A673 (cell line): Measurements from ENCODE around the gene CELF3. TPM values are rescaled to one million over a fixed set of nuclear protein-coding genes. Genes with fewer than 3 reads are reported as not detected.

Experiments
- BruUV-seq: library from RNA; stranded (reverse); fragments of 400-500 nt; replicated peaks from 2 replicates; lab custom pipeline; 2021; lab: Mats Ljungman, UMichigan
- CTCF ChIA-PET: fragments of 300-600 bp; sonication (Branson Sonifier 250); formaldehyde crosslinking; loops from one replicate; lab custom pipeline; 2022; ENCODE audit warnings: antibody characterized with exemption; lab: Charles Lee
- POLR2A ChIA-PET: fragments of 300-600 bp; sonication (Branson Sonifier 250); formaldehyde crosslinking; loops from one replicate; lab custom pipeline; 2022; ENCODE audit warnings: antibody characterized with exemption; ENCODE audit not compliant: low non-redundant PET; lab: Charles Lee
- DNase-seq: peaks from one replicate; pipeline ENCODE4 v3.0.0-alpha.2; 2015; ENCODE audit warnings: low spot score
- H3K27ac ChIP-seq: fragments of 200-600 bp; sonication (generic); 2 replicates; pipeline ENCODE4 v1.5.1; 2016; ENCODE audit warnings: mixed run types, low read depth, mild to moderate bottlenecking, mixed read lengths, antibody characterized with exemption, low read length; ENCODE audit not compliant: poor library complexity, severe bottlenecking
- H3K27me3 ChIP-seq: fragments of 200-600 bp; sonication (generic); replicated peaks from 2 replicates; pipeline ENCODE4 v1.6.1; 2017; ENCODE audit warnings: mixed run types, low read depth, mild to moderate bottlenecking, mixed read lengths, antibody characterized with exemption, low read length; ENCODE audit not compliant: insufficient read depth, poor library complexity
- H3K36me3 ChIP-seq: fragments of 200-600 bp; sonication (generic); 2 replicates; pipeline ENCODE4 v1.6.1; 2016; ENCODE audit warnings: mixed run types, mild to moderate bottlenecking, mixed read lengths, antibody characterized with exemption, low read length; ENCODE audit not compliant: insufficient read depth, poor library complexity, severe bottlenecking
- H3K4me1 ChIP-seq: fragments of 200-600 bp; sonication (generic); 2 replicates; pipeline ENCODE4 v1.6.1; 2017; ENCODE audit warnings: mixed run types, mild to moderate bottlenecking, mixed read lengths, antibody characterized with exemption, low read length; ENCODE audit not compliant: insufficient read depth, poor library complexity, severe bottlenecking
- H3K4me3 ChIP-seq: fragments of 200-600 bp; sonication (generic); 2 replicates; pipeline ENCODE4 v1.5.1; 2016; ENCODE audit warnings: low read depth, mixed run types, mild to moderate bottlenecking, mixed read lengths, low read length; ENCODE audit not compliant: poor library complexity, severe bottlenecking
- H3K9me3 ChIP-seq: fragments of 200-600 bp; sonication (generic); 2 replicates; pipeline ENCODE4 v1.6.1; 2016; ENCODE audit warnings: mixed run types, low read depth, mild to moderate bottlenecking, mixed read lengths, antibody characterized with exemption, low read length; ENCODE audit not compliant: poor library complexity, severe bottlenecking
- EZH2 ChIP-seq: fragments of 200-600 bp; sonication (generic); IDR thresholded peaks from 2 replicates; pipeline ENCODE4 v1.6.1; 2017; ENCODE audit warnings: borderline replicate concordance, low read depth, mild to moderate bottlenecking, mixed read lengths, antibody characterized with exemption, low read length; ENCODE audit not compliant: poor library complexity, severe bottlenecking
- intact Hi-C: fragments of 100-400 bp; cut with micrococcal nuclease; formaldehyde crosslinking; loops from one replicate; pipeline ENCODE4 v1.10.0; 2022; ENCODE audit not compliant: unreplicated experiment
- total RNA-seq: library from RNA; stranded (reverse); gene quantifications from 2 replicates; pipeline ENCODE4 v1.2.3, GENCODE V29; 2021
- TF ChIP-seq, protein P1 (sequence below): fragments of 300-800, 200-600 bp; sonication (generic); conservative IDR thresholded peaks from 2 replicates; pipeline ENCODE4 v1.5.1; 2017; ENCODE audit warnings: low read depth, mild to moderate bottlenecking, antibody characterized with exemption, low read length, moderate library complexity, mixed read lengths

Gene CELF3
- total RNA-seq, 1 experiment from 2014 or later = not detected

DNA sequence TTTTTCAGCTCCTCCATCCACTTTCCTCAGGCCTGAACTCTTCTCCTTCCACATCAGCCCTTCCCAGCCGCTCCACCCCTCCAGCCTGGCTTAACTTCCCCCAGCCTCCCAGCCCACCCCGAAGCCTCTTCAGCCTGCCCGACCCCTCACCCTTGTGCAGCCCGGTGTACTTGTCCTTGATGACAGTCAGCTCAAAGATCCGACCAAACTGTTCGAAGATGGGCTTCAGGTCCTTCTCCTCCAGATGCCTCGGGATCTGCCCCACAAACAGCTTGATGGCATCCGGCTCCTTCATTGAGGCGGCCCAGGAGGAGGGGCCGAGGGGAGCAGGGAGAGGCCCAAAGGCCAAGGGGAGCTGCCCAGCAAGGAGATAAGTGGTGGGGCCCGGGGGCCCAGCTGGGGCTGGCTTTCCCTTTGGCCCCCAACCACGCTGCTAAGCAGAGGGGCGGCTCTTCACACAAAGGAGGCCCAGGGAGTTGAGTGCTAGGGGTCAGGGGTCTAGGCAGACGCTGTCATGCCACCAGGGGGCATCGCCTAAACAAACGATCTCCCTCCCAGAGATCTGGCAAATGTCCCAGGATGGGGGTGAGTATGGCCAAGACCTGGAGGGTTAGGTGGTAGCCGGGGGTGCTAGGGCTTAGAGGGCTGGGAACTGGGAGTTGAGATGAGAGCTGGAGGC is 738 bp downstream of the CELF3 start:
- POLR2A ChIA-PET = no interaction called here
- no TSS peak for BruUV-seq
- Histone ChIP-seq H3K4me1 (peaks cover 8% of the 10 kb centered on the region), H3K27me3 (peaks cover 65% of the 10 kb centered on the region), H3K4me3 (no peak overlapping the region), H3K9me3 (no peaks in the 10 kb centered on the region), H3K36me3 (no peaks in the 10 kb centered on the region), H3K27ac (no peak overlapping the region)
- TF ChIP-seq, protein P1, sequence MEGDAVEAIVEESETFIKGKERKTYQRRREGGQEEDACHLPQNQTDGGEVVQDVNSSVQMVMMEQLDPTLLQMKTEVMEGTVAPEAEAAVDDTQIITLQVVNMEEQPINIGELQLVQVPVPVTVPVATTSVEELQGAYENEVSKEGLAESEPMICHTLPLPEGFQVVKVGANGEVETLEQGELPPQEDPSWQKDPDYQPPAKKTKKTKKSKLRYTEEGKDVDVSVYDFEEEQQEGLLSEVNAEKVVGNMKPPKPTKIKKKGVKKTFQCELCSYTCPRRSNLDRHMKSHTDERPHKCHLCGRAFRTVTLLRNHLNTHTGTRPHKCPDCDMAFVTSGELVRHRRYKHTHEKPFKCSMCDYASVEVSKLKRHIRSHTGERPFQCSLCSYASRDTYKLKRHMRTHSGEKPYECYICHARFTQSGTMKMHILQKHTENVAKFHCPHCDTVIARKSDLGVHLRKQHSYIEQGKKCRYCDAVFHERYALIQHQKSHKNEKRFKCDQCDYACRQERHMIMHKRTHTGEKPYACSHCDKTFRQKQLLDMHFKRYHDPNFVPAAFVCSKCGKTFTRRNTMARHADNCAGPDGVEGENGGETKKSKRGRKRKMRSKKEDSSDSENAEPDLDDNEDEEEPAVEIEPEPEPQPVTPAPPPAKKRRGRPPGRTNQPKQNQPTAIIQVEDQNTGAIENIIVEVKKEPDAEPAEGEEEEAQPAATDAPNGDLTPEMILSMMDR = 0 out of 2 replicates have a peak, but pooled peaks have one; percentile 14
- no peak for TF ChIP-seq EZH2
- DNase-seq = peak; percentile 19
- CTCF ChIA-PET = no interaction called here
- intact Hi-C loops = no loop called here

DNA sequence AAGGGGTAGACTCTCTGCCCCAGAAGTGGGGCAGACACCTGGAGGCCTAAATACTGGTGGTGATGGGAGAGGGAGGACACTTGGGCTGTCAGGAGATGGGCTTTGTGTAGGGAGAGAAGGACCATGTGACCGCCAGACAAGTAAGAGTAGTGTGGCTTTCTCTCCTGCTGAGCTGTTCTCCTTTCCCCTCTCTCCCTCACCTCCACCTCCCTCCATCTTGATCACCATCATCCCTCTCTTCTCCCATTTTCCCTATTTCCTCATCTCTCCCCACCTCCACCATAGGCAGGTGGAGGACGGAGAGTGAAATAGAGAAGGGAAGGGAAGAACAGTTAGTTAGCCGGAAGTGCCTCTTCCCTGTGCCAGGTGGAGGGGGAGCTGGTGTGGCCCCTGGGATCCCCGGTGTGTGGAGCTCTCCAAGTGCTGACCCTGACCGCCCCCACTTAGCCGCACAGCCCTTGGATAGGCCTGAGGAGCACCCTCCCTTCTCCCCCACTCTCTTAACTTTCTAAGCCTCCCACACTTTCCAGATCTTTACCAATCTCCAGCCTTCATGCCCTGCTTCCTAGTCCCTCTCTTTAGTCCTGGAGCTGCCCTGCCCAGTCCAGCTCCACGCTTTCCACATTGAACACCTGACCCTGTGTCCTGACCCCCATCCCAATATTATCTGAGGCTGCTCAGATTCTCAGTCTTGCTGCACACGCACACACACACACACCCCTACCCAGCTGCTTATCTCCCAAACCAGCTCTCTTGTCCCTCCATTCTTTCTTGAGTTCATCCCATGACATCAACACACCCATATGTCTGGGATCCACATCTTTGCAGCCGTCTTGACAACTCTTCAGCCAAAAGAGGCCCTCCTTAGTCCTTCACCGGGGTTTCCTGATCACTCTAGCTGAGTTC is 1.5 kb downstream of the CELF3 start:
- no peaks in the 10 kb centered on the region for H3K9me3 ChIP-seq
- BruUV-seq = no TSS peak
- no peak overlapping the region for H3K4me3 ChIP-seq
- no peak for TF ChIP-seq EZH2
- TF ChIP-seq, protein P1 = no peak
- H3K27me3 ChIP-seq = peaks cover 62% of the 10 kb centered on the region
- peaks cover 8% of the 10 kb centered on the region for H3K4me1 ChIP-seq
- H3K36me3 ChIP-seq = no peaks in the 10 kb centered on the region
- H3K27ac ChIP-seq = no peak overlapping the region
- no peak for DNase-seq
- intact Hi-C loops = no loop called here
- ChIA-PET POLR2A (no interaction called here), CTCF (no interaction called here)

- BruUV-seq = no TSS peak
- POLR2A ChIA-PET = no interaction called here
- H3K36me3 ChIP-seq = no peaks in the 10 kb centered on the region
- H3K4me1 ChIP-seq = peaks cover 8% of the 10 kb centered on the region
- CTCF ChIA-PET = no interaction called here
- intact Hi-C loops = no loop called here
- H3K27me3 ChIP-seq = peaks cover 51% of the 10 kb centered on the region
- H3K4me3 ChIP-seq = no peak overlapping the region
- no peak for TF ChIP-seq EZH2
- TF ChIP-seq, protein P1 = no peak
- no peaks in the 10 kb centered on the region for H3K9me3 ChIP-seq
- DNase-seq = no peak
- H3K27ac ChIP-seq = no peak overlapping the region
Measured at GRCh38 chr1:151713874-151714273, 2.7 kb downstream of the CELF3 start.
